Cardiac septum (tissue), 1 donor: ENCODE data around the gene RGS21. TPM values are rescaled to one million over a fixed set of nuclear protein-coding genes. Genes with fewer than 3 reads are reported as not detected.

ENCODE experiments used
- DNase-seq: peaks from one replicate; pipeline ENCODE4 v3.0.0-alpha.2; 2020; ENCODE audit warnings: low spot score
- intact Hi-C: fragments of 100-400 bp; cut with DNase I; formaldehyde crosslinking; loops from one replicate; pipeline ENCODE4 v1.14.0; 2022
- total RNA-seq: library from RNA; stranded (reverse); fragmentation: NEBNext Ultra II Directional; extraction: Animal tissue kit (Norgen Biotek cat#: 25700); gene quantifications from one replicate; pipeline ENCODE4 v1.2.1, GENCODE V29; 2021
- donor health status: DM: no; HTN: no; CAD: no.

The RGS21 gene
- total RNA-seq, 1 donor from 2014 or later = not detected

DNA sequence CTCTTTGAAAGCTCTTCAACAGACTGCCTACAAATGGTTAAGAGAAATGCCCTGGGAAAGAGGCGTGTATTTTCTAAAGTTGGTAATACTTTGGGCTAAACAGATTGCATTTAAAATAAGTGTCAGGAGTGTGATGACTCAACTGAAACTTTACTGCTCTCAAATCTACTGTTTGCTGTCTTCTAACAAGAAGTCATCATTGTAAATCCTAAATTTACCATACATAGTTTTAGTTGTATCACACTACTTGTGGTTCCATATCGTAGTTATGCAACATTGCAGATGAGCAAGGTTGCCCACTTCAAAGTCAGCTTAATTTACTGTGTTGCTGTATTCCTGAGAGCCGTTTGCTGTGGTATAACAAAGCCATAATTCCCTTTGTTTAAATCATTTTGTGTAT lies 59.6 kb downstream of the RGS21 start:
- intact Hi-C loops = no loop called here

DNA sequence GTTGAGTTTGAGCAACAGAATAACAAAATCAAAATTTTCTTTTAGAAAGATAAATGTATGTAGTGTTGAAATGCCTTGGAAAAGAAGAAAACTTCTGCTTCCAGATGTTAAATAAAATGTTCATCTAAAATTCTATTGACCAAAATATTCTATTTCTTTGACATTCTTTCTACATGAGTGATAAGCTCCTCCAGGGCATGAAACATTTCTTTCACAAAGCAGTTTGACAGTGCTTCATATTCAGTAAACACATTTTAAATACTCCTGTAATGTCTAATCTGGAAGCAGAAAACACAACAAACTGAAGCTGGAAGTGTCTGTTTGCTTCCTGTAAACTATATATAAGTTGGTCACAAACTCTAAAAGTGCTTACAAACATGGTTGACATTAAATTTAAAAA lies 61.5 kb downstream of the RGS21 start:
- intact Hi-C loops = no loop called here

More for the DNA sequence above, 59.6 kb downstream of the RGS21 start:
- no peak for DNase-seq

DNA sequence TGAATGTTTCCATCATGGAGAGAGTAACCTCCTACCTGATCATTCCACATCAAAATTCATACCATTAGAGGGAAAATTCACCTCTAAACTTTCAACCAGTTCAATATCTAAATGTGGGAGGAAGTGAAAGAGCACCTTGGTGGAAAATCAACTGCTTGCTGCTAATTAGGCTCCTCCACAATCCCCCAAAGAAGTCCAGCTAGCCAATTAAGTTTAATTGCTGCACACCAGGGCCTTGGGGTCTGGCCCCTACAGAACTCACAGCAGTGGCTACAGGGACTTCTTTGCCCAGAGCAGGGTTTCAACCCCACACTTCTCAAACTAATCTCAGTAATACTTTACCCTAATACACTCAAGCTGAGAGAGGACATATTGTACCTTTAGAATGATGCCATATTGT lies 62.1 kb downstream of the RGS21 start:
- no peak for DNase-seq
- intact Hi-C loops = no loop called here

More for the DNA sequence above, 61.5 kb downstream of the RGS21 start:
- no peak for DNase-seq

DNA sequence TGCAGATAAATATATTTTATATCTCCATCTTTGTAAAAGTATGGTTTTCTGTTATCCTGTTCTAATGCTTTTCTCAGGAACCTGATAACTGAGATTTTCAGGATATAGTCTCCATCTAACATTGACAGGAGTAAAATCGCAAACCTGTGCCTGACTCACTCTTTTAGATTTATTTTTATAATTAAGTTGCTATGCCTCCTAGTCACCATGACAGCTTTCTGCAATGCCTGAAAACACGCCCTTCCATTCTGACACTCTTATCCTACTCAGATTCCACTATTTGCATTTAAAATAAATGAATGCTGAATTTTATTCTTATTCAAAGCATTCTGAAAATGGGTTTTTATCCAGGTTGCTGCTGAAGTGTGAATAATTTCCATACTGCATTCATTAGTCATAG lies 62.8 kb downstream of the RGS21 start:
- intact Hi-C loops = no loop called here
- no peak for DNase-seq

DNA sequence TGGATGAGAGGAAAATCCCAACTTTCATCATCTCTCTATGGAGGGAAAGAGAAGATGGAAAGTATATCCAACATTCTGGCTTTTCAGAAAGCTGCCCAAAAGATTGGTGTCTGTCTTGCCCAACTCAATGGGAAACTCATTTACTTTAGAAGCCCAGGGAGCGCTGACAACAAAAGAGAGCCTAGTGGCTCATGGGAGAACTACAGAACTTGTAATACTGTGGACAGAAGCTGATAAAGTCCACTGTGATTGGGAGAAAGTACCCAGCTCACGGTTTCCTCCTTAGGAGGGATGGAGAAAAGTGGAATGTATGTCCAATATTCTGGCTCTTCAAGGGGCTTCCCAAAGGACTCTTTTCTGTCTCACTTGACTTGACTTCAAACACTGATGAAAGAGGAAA lies 66.0 kb downstream of the RGS21 start:
- intact Hi-C loops = no loop called here

DNA sequence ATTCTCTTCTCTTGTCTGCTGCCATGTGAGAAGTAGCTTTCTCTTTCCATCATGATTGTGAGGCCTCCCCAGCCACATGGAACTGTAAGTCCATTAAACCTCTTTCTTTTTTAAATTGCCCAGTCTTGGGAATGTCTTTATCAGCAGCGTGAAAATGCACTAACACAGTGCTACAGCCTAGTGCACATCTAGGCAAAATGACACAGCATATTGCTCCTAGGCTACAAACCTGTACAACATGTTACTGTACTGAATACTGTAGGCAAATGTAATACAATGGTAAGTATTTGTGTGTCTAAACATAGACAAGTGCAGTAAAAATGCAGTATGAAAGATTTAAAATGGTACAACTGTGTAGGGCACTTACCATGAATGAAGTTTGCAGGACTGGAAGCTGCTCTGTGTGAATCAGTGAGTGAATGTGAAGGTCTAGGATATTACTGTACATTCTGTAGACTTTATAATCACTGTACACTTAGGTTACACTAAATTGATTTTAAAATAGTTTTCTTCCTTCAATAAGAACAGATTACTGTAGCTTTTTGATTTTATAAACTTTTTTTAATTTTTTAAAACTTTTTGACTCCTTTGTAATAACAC lies 69.4 kb downstream of the RGS21 start:
- intact Hi-C loops = no loop called here
- DNase-seq = no peak

More for the DNA sequence above, 66.0 kb downstream of the RGS21 start:
- DNase-seq = no peak

DNA sequence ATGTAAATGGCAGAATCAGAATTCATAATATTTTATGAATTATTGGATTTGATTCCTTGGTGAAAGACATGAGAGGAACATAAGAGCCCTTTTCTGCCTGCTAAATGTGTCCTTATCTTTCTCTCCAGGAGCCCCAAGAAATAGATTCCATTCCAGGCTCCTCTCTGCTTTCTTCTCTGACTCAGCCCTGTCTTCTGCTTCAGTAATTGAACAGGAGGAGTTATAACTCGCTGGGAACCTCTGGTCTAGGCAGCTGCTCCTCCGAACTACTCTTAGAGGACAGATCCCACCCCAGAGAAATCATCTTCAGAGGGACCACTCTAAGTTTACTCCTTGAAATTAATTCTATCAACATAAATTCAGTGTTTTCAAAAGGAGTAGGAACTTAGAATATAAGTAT lies 78.4 kb downstream of the RGS21 start:
- DNase-seq = no peak
- intact Hi-C loops = no loop called here

DNA sequence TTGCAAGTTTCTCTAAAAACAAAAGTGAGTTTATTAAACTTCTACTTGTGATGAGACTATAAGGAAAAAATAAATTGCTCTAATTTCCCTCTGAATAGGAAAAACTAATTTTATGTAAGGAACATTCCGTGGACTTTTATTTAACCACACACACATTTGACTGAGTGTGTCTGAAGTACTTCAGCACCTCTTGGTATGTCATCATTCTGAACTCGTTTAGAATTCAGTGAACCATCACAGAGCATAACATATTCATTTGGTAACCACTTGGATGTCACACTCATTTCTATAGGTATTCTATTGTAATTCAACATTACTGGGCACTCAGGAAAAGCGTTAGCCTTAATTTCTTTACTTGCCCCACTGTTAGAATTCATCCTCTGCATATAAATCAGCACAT lies 79.1 kb downstream of the RGS21 start:
- intact Hi-C loops = no loop called here
- no peak for DNase-seq

DNA sequence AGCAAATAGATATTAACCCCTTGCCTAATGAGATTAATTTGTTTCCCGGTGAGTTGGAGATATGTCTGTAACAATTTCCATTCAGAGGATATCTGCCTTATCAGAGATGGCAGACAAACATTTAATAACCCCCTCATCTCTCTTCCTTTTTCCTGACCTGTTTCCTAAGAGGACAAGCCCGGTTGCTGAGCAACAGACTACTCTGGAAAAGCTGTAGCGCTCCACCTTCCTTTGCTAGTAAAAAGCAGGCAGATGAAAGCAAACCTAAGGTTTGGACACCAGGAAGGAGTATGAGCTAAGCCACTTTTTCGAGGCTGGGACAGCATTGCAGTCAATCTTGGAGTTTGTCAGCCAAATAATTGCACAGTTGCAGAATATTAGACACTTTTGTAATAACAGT lies 82.4 kb downstream of the RGS21 start:
- intact Hi-C loops = no loop called here
- no peak for DNase-seq

DNA sequence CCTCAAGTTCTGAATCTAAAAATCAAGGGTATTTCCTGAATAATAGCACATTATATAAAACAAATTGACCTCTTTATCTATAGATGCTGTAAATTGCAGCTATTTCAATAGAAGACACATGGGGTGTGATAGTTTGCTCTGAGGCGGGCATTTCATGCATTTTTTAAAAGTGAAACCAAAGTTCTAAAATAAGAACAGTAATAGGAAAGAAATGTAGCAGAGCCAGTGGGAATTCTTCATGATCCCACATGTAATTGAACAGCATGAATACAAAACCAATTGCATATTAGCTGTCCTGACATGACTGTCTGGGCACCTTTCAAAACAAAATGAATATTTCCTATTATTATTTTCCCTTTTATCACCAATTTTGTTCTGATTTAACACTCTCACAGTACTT lies 85.0 kb downstream of the RGS21 start:
- no peak for DNase-seq
- intact Hi-C loops = no loop called here

DNA sequence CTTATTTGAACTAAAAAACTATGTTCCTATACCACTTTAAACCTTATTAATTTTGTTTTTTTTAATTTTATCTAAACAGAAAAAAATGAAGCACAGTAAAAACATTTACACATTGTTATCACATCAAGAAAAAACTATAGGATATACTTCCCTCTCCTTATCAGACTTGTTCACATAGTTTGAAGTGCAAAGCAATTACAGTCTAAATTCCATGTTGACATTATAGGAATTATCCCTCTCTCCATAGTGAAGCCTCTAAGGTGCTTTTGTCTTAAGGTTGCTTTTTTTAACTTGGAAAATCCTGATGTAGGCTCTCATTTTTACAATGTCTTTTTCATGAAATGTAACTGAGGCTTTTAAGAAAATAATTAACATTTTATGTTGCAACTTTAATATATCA lies 85.8 kb downstream of the RGS21 start:
- intact Hi-C loops = no loop called here
- no peak for DNase-seq

DNA sequence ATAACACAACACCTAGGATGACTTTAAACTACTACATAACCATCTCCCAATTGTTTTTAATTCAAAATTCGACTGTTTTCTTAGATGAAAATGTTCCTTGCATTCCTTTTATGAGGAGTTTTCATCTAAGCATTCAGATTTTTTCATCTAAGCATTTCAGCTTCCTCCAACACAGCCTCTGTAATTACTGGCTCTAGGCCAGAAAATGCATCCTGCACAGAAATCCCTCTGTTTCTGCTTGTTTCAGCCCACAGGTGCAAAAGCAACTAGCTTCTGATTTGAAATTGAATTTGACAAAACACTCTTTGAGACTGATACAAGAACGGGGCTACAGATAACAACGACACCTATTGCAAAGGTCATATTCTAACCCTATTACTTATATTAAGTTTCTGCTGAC lies 90.4 kb downstream of the RGS21 start:
- intact Hi-C loops = no loop called here
- DNase-seq = no peak

Other genes with a start within 250 kb of the RGS21 start
- 1.1 TPM for gene RGS18, start 158.5 kb upstream of the RGS21 start, total RNA-seq